Prostate gland (tissue), 2 donors: ENCODE data around the gene POLR1A. TPM values are rescaled to one million over a fixed set of nuclear protein-coding genes. Genes with fewer than 3 reads are reported as not detected.
"Not testable (repeated sequence)": the region's sequence is repeated elsewhere in the genome, so short reads cannot be mapped to it uniquely, and the experiment has no call there.

Experiments used
- DNase-seq: peaks from one replicate; pipeline ENCODE4 v3.0.0-alpha.2; 2019; ENCODE audit warnings: low spot score
- H3K27ac ChIP-seq, 2 donors: fragments of 200-600 bp; sonication (generic); 2 replicates each; pipeline ENCODE4 v1.5.1; 2017 to 2019
- H3K27me3 ChIP-seq: fragments of 200-600 bp; sonication (generic); replicated peaks from 2 replicates; pipeline ENCODE4 v1.5.1; 2019; ENCODE audit not compliant: insufficient read depth
- H3K36me3 ChIP-seq, 2 donors: fragments of 200-600 bp; sonication (generic); 1 replicate in 1 of 2; 2 replicates in 1 of 2; pipeline versions ENCODE4 v1.5.1 to v1.8.1; 2017 to 2019
- H3K4me1 ChIP-seq: fragments of 200-600 bp; sonication (generic); replicated peaks from 2 replicates; pipeline ENCODE4 v1.5.1; 2019
- H3K4me3 ChIP-seq, 2 donors: fragments of 200-600 bp; sonication (generic); 2 replicates each; pipeline ENCODE4 v1.5.1; 2017 to 2019
- H3K9me3 ChIP-seq: fragments of 200-600 bp; sonication (generic); 2 replicates; pipeline ENCODE4 v1.5.1; 2017
- CTCF ChIP-seq, 4 experiments: fragments of 200-600 bp in 2 of 4; fragments of 450-650 bp in 2 of 4; sonication (generic) in 2 of 4; IDR thresholded peaks; 1 replicate in 3 of 4; 2 replicates in 1 of 4; pipeline ENCODE4 v1.5.1; 2016 to 2019; ENCODE audit warnings: antibody characterized with exemption in 4 of 4, mild to moderate bottlenecking in 2 of 4, moderate library complexity in 2 of 4
- POLR2A ChIP-seq: fragments of 450-650 bp; IDR thresholded peaks from one replicate; pipeline ENCODE4 v1.6.1; 2016; ENCODE audit warnings: antibody characterized with exemption, mild to moderate bottlenecking
- POLR2AphosphoS5 ChIP-seq: sonication (generic); formaldehyde crosslinking; IDR thresholded peaks from one replicate; pipeline ENCODE4 v1.6.1; 2017; ENCODE audit warnings: antibody characterized with exemption
- WGBS: methylation state at CpG from one replicate; pipeline ENCODE4 v1.1.5; 2018; 5-methylcytosine and 5-hydroxymethylcytosine counted together
- intact Hi-C: fragments of 100-400 bp; cut with DNase I; formaldehyde crosslinking; loops from one replicate; pipeline ENCODE4 v1.14.2; 2022
- total RNA-seq, 2 donors: library from RNA; depleted of rRNA; stranded (reverse); fragments of >200 nt; gene quantifications; one replicate each; pipeline ENCODE4 v1.1.0, GENCODE V29; 2016

The POLR1A gene
- total RNA-seq, 2 donors from 2014 or later: 13.0 to 27.4 TPM

GRCh38 chr2:85994421-85994777 is 111.3 kb downstream of the POLR1A start:
- Histone ChIP-seq H3K4me3 (no peak overlapping the region), H3K36me3 (no peaks in the 10 kb centered on the region), H3K27ac (no peak overlapping the region), H3K27me3 (no peaks in the 10 kb centered on the region), H3K4me1 (no peaks in the 10 kb centered on the region), H3K9me3 (no peaks in the 10 kb centered on the region)
- no peak for TF ChIP-seq POLR2AphosphoS5
- no peak for TF ChIP-seq POLR2A
- TF ChIP-seq CTCF (IDR thresholded peaks at IDR 0.05): no peak
- DNase-seq: no peak
- 92% methylated on average over 3 of the region's 3 CpGs for WGBS
- intact Hi-C loops: no loop called here

- TF ChIP-seq CTCF (IDR thresholded peaks at IDR 0.05) (no peak), POLR2AphosphoS5 (no peak), POLR2A (no peak)
- Histone ChIP-seq H3K4me3 (no peak overlapping the region), H3K27me3 (no peaks in the 10 kb centered on the region), H3K27ac (no peak overlapping the region), H3K9me3 (no peaks in the 10 kb centered on the region), H3K4me1 (no peaks in the 10 kb centered on the region), H3K36me3 (no peaks in the 10 kb centered on the region)
- intact Hi-C loops: no loop called here
- no peak for DNase-seq
Observed at GRCh38 chr2:85992611-85993010, 113.1 kb downstream of the POLR1A start.

- H3K4me3 ChIP-seq, H3K9me3 ChIP-seq, H3K27me3 ChIP-seq, H3K36me3 ChIP-seq, H3K4me1 ChIP-seq, DNase-seq, H3K27ac ChIP-seq, intact Hi-C loops: not testable (repeated sequence)
- WGBS: 97% methylated on average over 9 of the region's 9 CpGs
Observed at GRCh38 chr2:85992053-85992452, 113.6 kb downstream of the POLR1A start.

- Histone ChIP-seq H3K4me3 (no peak overlapping the region), H3K36me3 (no peaks in the 10 kb centered on the region), H3K9me3 (no peaks in the 10 kb centered on the region), H3K4me1 (no peaks in the 10 kb centered on the region), H3K27ac (no peak overlapping the region), H3K27me3 (no peaks in the 10 kb centered on the region)
- intact Hi-C loops: no loop called here
- WGBS: 92% methylated on average over 8 of the region's 8 CpGs
- TF ChIP-seq POLR2A: no peak
- TF ChIP-seq CTCF (IDR thresholded peaks at IDR 0.05): no peak
- no peak for TF ChIP-seq POLR2AphosphoS5
- peak; percentile 1 for DNase-seq
Observed at GRCh38 chr2:85990084-85990483, 115.6 kb downstream of the POLR1A start.

- no peak for DNase-seq
- H3K4me1 ChIP-seq: no peaks in the 10 kb centered on the region
- no peak for TF ChIP-seq CTCF (IDR thresholded peaks at IDR 0.05)
- intact Hi-C loops: no loop called here
- no peaks in the 10 kb centered on the region for H3K27me3 ChIP-seq
- H3K27ac ChIP-seq: no peak overlapping the region
- no peak overlapping the region for H3K4me3 ChIP-seq
- no peaks in the 10 kb centered on the region for H3K36me3 ChIP-seq
- no peaks in the 10 kb centered on the region for H3K9me3 ChIP-seq
- 84% methylated on average over 7 of the region's 7 CpGs for WGBS
Observed at GRCh38 chr2:85989288-85989865, 116.3 kb downstream of the POLR1A start.
